GM19463 (cell line): Measurements from ENCODE around the gene SARS1.
"Not testable (repeated sequence)": the region's sequence is repeated elsewhere in the genome, so short reads cannot be mapped to it uniquely, and the experiment has no call there.

ENCODE experiments used
- ATAC-seq: cut with Tn5 transposase; IDR thresholded peaks from one replicate; pipeline ENCODE4 v1.9.1; 2021; ENCODE audit warnings: mild to moderate bottlenecking, moderate library complexity; ENCODE audit not compliant: unreplicated experiment

The SARS1 gene

GRCh38 chr1:109272831-109273547, 59.3 kb downstream of the SARS1 start:
- no peak for ATAC-seq

- ATAC-seq = no peak
Observed at GRCh38 chr1:109273570-109274288, 60.0 kb downstream of the SARS1 start.

GRCh38 chr1:109274533-109275476, 61.1 kb downstream of the SARS1 start:
- ATAC-seq = no peak

- no peak for ATAC-seq
Observed at GRCh38 chr1:109275706-109276345, 62.1 kb downstream of the SARS1 start.

- ATAC-seq = peak; percentile 84
Observed at GRCh38 chr1:109277434-109278204, 63.9 kb downstream of the SARS1 start.

- ATAC-seq = no peak
Observed at GRCh38 chr1:109279615-109280278, 66.0 kb downstream of the SARS1 start.

GRCh38 chr1:109280862-109281261, 67.1 kb downstream of the SARS1 start:
- ATAC-seq = no peak

- ATAC-seq = no peak
Observed at GRCh38 chr1:109281680-109282496, 68.2 kb downstream of the SARS1 start.

- ATAC-seq = no peak
Observed at GRCh38 chr1:109282497-109282951, 68.8 kb downstream of the SARS1 start.

GRCh38 chr1:109282952-109283747, 69.4 kb downstream of the SARS1 start, which contains the start of gene PSRC1:
PSRC1 (minus strand) TSS chr1:109283145.
- peak; percentile 99 for ATAC-seq

- ATAC-seq = peak; percentile 9
Observed at GRCh38 chr1:109283748-109284600, 70.3 kb downstream of the SARS1 start.

- not testable (repeated sequence) for ATAC-seq
Observed at GRCh38 chr1:109286762-109287161, 73.0 kb downstream of the SARS1 start.
